Measurements from ENCODE around the gene RSPH10B2. TPM values are rescaled to one million over a fixed set of nuclear protein-coding genes. Genes with fewer than 3 reads are reported as not detected.
"Not testable (repeated sequence)": the region's sequence is repeated elsewhere in the genome, so short reads cannot be mapped to it uniquely, and the experiment has no call there.

The RSPH10B2 gene
- total RNA-seq, 1 donor from 2014 or later: 0.09 TPM

- DNase-seq (ENCODE audit: low spot score): not testable (repeated sequence)
These were observed 88.5 kb downstream of the RSPH10B2 start for GRCh38 chr7:6842278-6842921.

GRCh38 chr7:6843092-6843491, 89.2 kb downstream of the RSPH10B2 start:
- DNase-seq (ENCODE audit: low spot score): not testable (repeated sequence)

- not testable (repeated sequence) for DNase-seq (ENCODE audit: low spot score)
These were observed 89.8 kb downstream of the RSPH10B2 start for GRCh38 chr7:6843654-6844053.

GRCh38 chr7:6845971-6846449, 92.1 kb downstream of the RSPH10B2 start:
- not testable (repeated sequence) for DNase-seq (ENCODE audit: low spot score)

GRCh38 chr7:6847751-6848150, 93.8 kb downstream of the RSPH10B2 start:
- DNase-seq (ENCODE audit: low spot score): not testable (repeated sequence)

Other genes with a start within 250 kb of the RSPH10B2 start
- gene GRID2IP, start 202.6 kb upstream of the RSPH10B2 start, total RNA-seq: 0.86 TPM
- 64.9 TPM for gene ZDHHC4, start 176.6 kb upstream of the RSPH10B2 start, total RNA-seq
- 32.1 TPM for gene INTS15, start 164.1 kb upstream of the RSPH10B2 start, total RNA-seq
- 11.2 TPM for gene ZNF853, start 138.5 kb upstream of the RSPH10B2 start, total RNA-seq
- gene ZNF316, start 116.8 kb upstream of the RSPH10B2 start, total RNA-seq: 37.3 TPM
- 28.3 TPM for gene ZNF12, start 47.2 kb upstream of the RSPH10B2 start, total RNA-seq
- 47.2 TPM for gene CCZ1B, start 72.2 kb downstream of the RSPH10B2 start, total RNA-seq

All from mucosa of gallbladder (tissue), 1 donor.